NCI-H526 treated with DMSO at 0.1 percent for 48 hours (cell line): ENCODE results near the gene OSBPL1A.

ENCODE experiments used
- DNase-seq: peaks from one replicate; lab custom pipeline; 2025; lab: John Stamatoyannopoulos, UW

The OSBPL1A gene

GRCh38 chr18:24397694-24398368 lies at the start of gene OSBPL1A:
Gene OSBPL1A (minus strand): TSS chr18:24397824. CDS start chr18:24377533, 20,291 bp downstream.
- peak; percentile 82 for DNase-seq

- no peak for DNase-seq
These were observed 49.4 kb upstream of the OSBPL1A start for GRCh38 chr18:24446953-24447538.

- no peak for DNase-seq
These were observed 48.8 kb upstream of the OSBPL1A start for GRCh38 chr18:24446453-24446852.

- no peak for DNase-seq
These were observed 46.2 kb upstream of the OSBPL1A start for GRCh38 chr18:24443870-24444269.

GRCh38 chr18:24436939-24437338 lies 39.3 kb upstream of the OSBPL1A start:
- no peak for DNase-seq

GRCh38 chr18:24432618-24433017 lies 35.0 kb upstream of the OSBPL1A start:
- no peak for DNase-seq

- no peak for DNase-seq
These were observed 31.6 kb upstream of the OSBPL1A start for GRCh38 chr18:24429188-24429587.

- no peak for DNase-seq
These were observed 31.1 kb upstream of the OSBPL1A start for GRCh38 chr18:24428709-24429108.

GRCh38 chr18:24427484-24427883 lies 29.9 kb upstream of the OSBPL1A start:
- DNase-seq: no peak

- peak; percentile 33 for DNase-seq
These were observed 29.0 kb upstream of the OSBPL1A start, which contains the start of gene IMPACT for GRCh38 chr18:24426398-24427294. Gene IMPACT (plus strand): TSS chr18:24426670. CDS start chr18:24426757, 87 bp downstream.

GRCh38 chr18:24426073-24426397 lies 28.4 kb upstream of the OSBPL1A start:
- no peak for DNase-seq

GRCh38 chr18:24421831-24422230 lies 24.2 kb upstream of the OSBPL1A start:
- no peak for DNase-seq

GRCh38 chr18:24420551-24420950 lies 22.9 kb upstream of the OSBPL1A start:
- DNase-seq: no peak

- DNase-seq: no peak
These were observed 19.9 kb upstream of the OSBPL1A start for GRCh38 chr18:24417480-24417879.

GRCh38 chr18:24414349-24415003 lies 16.9 kb upstream of the OSBPL1A start:
- no peak for DNase-seq

GRCh38 chr18:24413148-24413547 lies 15.5 kb upstream of the OSBPL1A start:
- DNase-seq: no peak

- no peak for DNase-seq
These were observed 10.9 kb upstream of the OSBPL1A start for GRCh38 chr18:24408496-24408895.

GRCh38 chr18:24404591-24404990 lies 7.0 kb upstream of the OSBPL1A start:
- DNase-seq: no peak

GRCh38 chr18:24403076-24403475 lies 5.5 kb upstream of the OSBPL1A start:
- DNase-seq: no peak

- DNase-seq: no peak
These were observed 4.7 kb upstream of the OSBPL1A start for GRCh38 chr18:24402209-24402785.

- DNase-seq: no peak
These were observed 3.0 kb upstream of the OSBPL1A start for GRCh38 chr18:24400587-24400986.

- DNase-seq: no peak
These were observed 916 bp upstream of the OSBPL1A start for GRCh38 chr18:24398540-24398939.
